ENCODE measurements around the gene NRTN.

GRCh38 chr19:5850743-5851293 lies 46.0 kb downstream of the NRTN start:
- TF ChIP-seq CTCF (IDR thresholded peaks at IDR 0.05) (no peak), EZH2 (IDR thresholded peaks at IDR 0.05; ENCODE audit: borderline replicate concordance, insufficient read depth, low read depth, low read length, poor library complexity, severe bottlenecking) (no peak)

All from B cell (primary cell).